ENCODE data around the gene CREM. TPM values are rescaled to one million over a fixed set of nuclear protein-coding genes. Genes with fewer than 3 reads are reported as not detected.

CREM gene
- total and polyA plus RNA-seq, 3 donors from 2014 or later, result 156 to 405 (median 266) TPM

- 71 to 77% methylated on average over 4 of the region's 4 CpGs for WGBS, 2 donors
- Histone ChIP-seq H3K4me3 (no peak overlapping the region), H3K4me1 (no peaks in the 10 kb centered on the region), H3K27ac (no peak overlapping the region), H3K9me3 (no peaks in the 10 kb centered on the region), H3K36me3 (ENCODE audit: low read depth, missing control alignments) (no peaks in the 10 kb centered on the region), H3K27me3 (no peaks in the 10 kb centered on the region)
- no peak for DNase-seq
- intact Hi-C loops (cut with DNase I; ENCODE audit: low total_unique reads), result no loop called here
- no peak for TF ChIP-seq CTCF (IDR thresholded peaks at IDR 0.05)
- TF ChIP-seq POLR2A (IDR thresholded peaks at IDR 0.05), result no peak
Measured at GRCh38 chr10:35184527-35185171, 58.0 kb downstream of the CREM start.

GRCh38 chr10:35185260-35186034, 58.8 kb downstream of the CREM start:
- Histone ChIP-seq H3K4me1 (no peaks in the 10 kb centered on the region), H3K27me3 (no peaks in the 10 kb centered on the region), H3K4me3 (no peak overlapping the region), H3K9me3 (no peaks in the 10 kb centered on the region), H3K36me3 (ENCODE audit: low read depth, missing control alignments) (no peaks in the 10 kb centered on the region), H3K27ac (no peak overlapping the region)
- TF ChIP-seq POLR2A (IDR thresholded peaks at IDR 0.05) (no peak), CTCF (IDR thresholded peaks at IDR 0.05) (no peak)
- DNase-seq, result no peak
- 80 to 83% methylated on average over 8 of the region's 8 CpGs for WGBS, 2 donors
- intact Hi-C loops (cut with DNase I; ENCODE audit: low total_unique reads), result no loop called here

GRCh38 chr10:35188954-35189353, 62.3 kb downstream of the CREM start:
- no peak for DNase-seq
- Histone ChIP-seq H3K9me3 (no peaks in the 10 kb centered on the region), H3K36me3 (ENCODE audit: low read depth, missing control alignments) (no peaks in the 10 kb centered on the region), H3K4me1 (peaks cover 7% of the 10 kb centered on the region), H3K27me3 (no peaks in the 10 kb centered on the region), H3K4me3 (no peak overlapping the region), H3K27ac (no peak overlapping the region)
- WGBS, 2 donors, result 92 to 97% methylated on average over 3 of the region's 3 CpGs
- intact Hi-C loops (cut with DNase I; ENCODE audit: low total_unique reads), result no loop called here
- TF ChIP-seq POLR2A (IDR thresholded peaks at IDR 0.05), result no peak
- TF ChIP-seq CTCF (IDR thresholded peaks at IDR 0.05), result no peak

GRCh38 chr10:35191523-35191922, 64.9 kb downstream of the CREM start:
- Histone ChIP-seq H3K27me3 (no peaks in the 10 kb centered on the region), H3K36me3 (ENCODE audit: low read depth, missing control alignments) (no peaks in the 10 kb centered on the region), H3K4me1 (peaks cover 10% of the 10 kb centered on the region), H3K9me3 (no peaks in the 10 kb centered on the region), H3K4me3 (no peak overlapping the region), H3K27ac (peak overlapping the region; percentile 16 to 40)
- 39 to 68% methylated on average over 2 of the region's 2 CpGs for WGBS, 2 donors
- TF ChIP-seq POLR2A (IDR thresholded peaks at IDR 0.05) (no peak), CTCF (IDR thresholded peaks at IDR 0.05) (no peak)
- intact Hi-C loops (cut with DNase I; ENCODE audit: low total_unique reads), result no loop called here
- DNase-seq, result peak; percentile 53

All from testis (tissue), 3 donors.